HEK293 (cell line): ENCODE measurements around the gene MAP3K5.

Experiments
- CTCF ChIA-PET: fragments of 350-600 bp; formaldehyde crosslinking; extraction: SDS; loops from one replicate; lab custom pipeline; 2021; ENCODE audit warnings: antibody characterized with exemption; lab: Yijun Ruan, JAX
- POLR2A ChIA-PET: fragments of 300-600 bp; formaldehyde crosslinking; extraction: SDS; loops from one replicate; lab custom pipeline; 2020; ENCODE audit warnings: antibody characterized with exemption, inconsistent platforms; lab: Yijun Ruan, JAX
- H3K27ac ChIP-seq: fragments of 200-500 bp; sonication (Bioruptor generic); 2 replicates; pipeline ENCODE4 v1.5.1; 2014; ENCODE audit warnings: low read depth, low read length, control low read depth, inconsistent platforms; ENCODE audit errors: extremely low read depth
- H3K36me3 ChIP-seq, 2 experiments: fragments of 200-500 bp in 1 of 2; sonication (Bioruptor generic) in 1 of 2; 1 replicate in 1 of 2; 2 replicates in 1 of 2; pipeline ENCODE4 v1.5.1; 2014 to 2017; ENCODE audit warnings: inconsistent platforms in 2 of 2, low read length in 2 of 2; ENCODE audit not compliant: control insufficient read depth in 2 of 2, insufficient read depth in 1 of 2
- H3K4me1 ChIP-seq: fragments of 200-500 bp; sonication (Bioruptor generic); 2 replicates; pipeline ENCODE4 v1.5.1; 2014; ENCODE audit warnings: mild to moderate bottlenecking, low read length, inconsistent platforms; ENCODE audit not compliant: control insufficient read depth, insufficient read depth
- H3K4me3 ChIP-seq: 2 replicates; pipeline ENCODE4 v1.5.1; 2011; ENCODE audit warnings: low read depth, mild to moderate bottlenecking, control low read depth, low read length, moderate library complexity
- H3K9me3 ChIP-seq: fragments of 200-500 bp; sonication (Bioruptor generic); 2 replicates; pipeline ENCODE4 v1.5.1; 2014; ENCODE audit warnings: low read depth, low read length, inconsistent platforms; ENCODE audit not compliant: control insufficient read depth, insufficient read depth
- MYNN ChIP-seq: fragments of 450-650 bp; formaldehyde crosslinking; IDR thresholded peaks from 2 replicates; pipeline ENCODE4 v1.5.1; 2016; ENCODE audit warnings: missing biosample characterization, missing genetic modification characterization, borderline replicate concordance
- PBX3 ChIP-seq: sonication (generic); formaldehyde crosslinking; IDR thresholded peaks from 2 replicates; pipeline ENCODE4 v1.8.1; 2022; ENCODE audit warnings: mild to moderate bottlenecking, moderate library complexity, missing genetic modification reagents
- PRDM6 ChIP-seq: fragments of 450-650 bp; formaldehyde crosslinking; IDR thresholded peaks from 2 replicates; pipeline ENCODE4 v1.5.1; 2017; ENCODE audit warnings: missing biosample characterization, missing genetic modification characterization
- SCRT2 ChIP-seq: fragments of 450-650 bp; formaldehyde crosslinking; IDR thresholded peaks from 2 replicates; pipeline ENCODE4 v1.5.1; 2016; ENCODE audit warnings: missing biosample characterization, missing genetic modification characterization
- SP2 ChIP-seq: fragments of 450-650 bp; formaldehyde crosslinking; IDR thresholded peaks from 2 replicates; pipeline ENCODE4 v1.5.1; 2016; ENCODE audit warnings: missing biosample characterization, missing genetic modification characterization
- ZFHX2 ChIP-seq: fragments of 450-650 bp; formaldehyde crosslinking; conservative IDR thresholded peaks from 2 replicates; pipeline ENCODE4 v1.5.1; 2016; ENCODE audit warnings: missing biosample characterization, missing genetic modification characterization
- ZFP3 ChIP-seq: fragments of 450-650 bp; formaldehyde crosslinking; IDR thresholded peaks from 2 replicates; pipeline ENCODE4 v1.5.1; 2016; ENCODE audit warnings: low read depth, missing biosample characterization, missing genetic modification characterization
- ZNF133 ChIP-seq: fragments of 450-650 bp; formaldehyde crosslinking; IDR thresholded peaks from 2 replicates; pipeline ENCODE4 v1.5.1; 2016; ENCODE audit warnings: missing biosample characterization, missing genetic modification characterization
- ZNF140 ChIP-seq: fragments of 450-650 bp; formaldehyde crosslinking; IDR thresholded peaks from 2 replicates; pipeline ENCODE4 v1.5.1; 2016; ENCODE audit warnings: missing biosample characterization, missing genetic modification characterization
- ZNF146 ChIP-seq: fragments of 450-650 bp; formaldehyde crosslinking; IDR thresholded peaks from 2 replicates; pipeline ENCODE4 v1.5.1; 2016; ENCODE audit warnings: missing biosample characterization, missing genetic modification characterization
- ZNF184 ChIP-seq: fragments of 450-650 bp; IDR thresholded peaks from 2 replicates; pipeline ENCODE4 v1.5.1; 2018; ENCODE audit warnings: missing biosample characterization, mild to moderate bottlenecking, missing genetic modification characterization
- ZNF2 ChIP-seq: fragments of 450-650 bp; formaldehyde crosslinking; IDR thresholded peaks from 2 replicates; pipeline ENCODE4 v1.5.1; 2016; ENCODE audit warnings: missing biosample characterization, missing genetic modification characterization
- ZNF239 ChIP-seq: fragments of 450-650 bp; formaldehyde crosslinking; IDR thresholded peaks from 2 replicates; pipeline ENCODE4 v1.5.1; 2016; ENCODE audit warnings: missing biosample characterization, missing genetic modification characterization
- ZNF248 ChIP-seq: fragments of 450-650 bp; formaldehyde crosslinking; IDR thresholded peaks from 2 replicates; pipeline ENCODE4 v1.5.1; 2017; ENCODE audit warnings: missing biosample characterization, missing genetic modification characterization
- ZNF335 ChIP-seq: fragments of 450-650 bp; formaldehyde crosslinking; conservative IDR thresholded peaks from 2 replicates; pipeline ENCODE4 v1.5.1; 2016; ENCODE audit warnings: missing biosample characterization, missing genetic modification characterization
- ZNF341 ChIP-seq: fragments of 450-650 bp; formaldehyde crosslinking; IDR thresholded peaks from 2 replicates; pipeline ENCODE4; 2016; ENCODE audit warnings: low read depth, missing biosample characterization, missing genetic modification characterization
- ZNF366 ChIP-seq: fragments of 450-650 bp; formaldehyde crosslinking; conservative IDR thresholded peaks from 2 replicates; pipeline ENCODE4 v1.5.1; 2016; ENCODE audit warnings: missing biosample characterization, missing genetic modification characterization
- ZNF530 ChIP-seq: fragments of 450-650 bp; formaldehyde crosslinking; IDR thresholded peaks from 2 replicates; pipeline ENCODE4 v1.5.1; 2016; ENCODE audit warnings: low read depth, missing biosample characterization, missing genetic modification characterization
- ZNF629 ChIP-seq: fragments of 450-650 bp; formaldehyde crosslinking; IDR thresholded peaks from 2 replicates; pipeline ENCODE4 v1.5.1; 2017; ENCODE audit warnings: missing biosample characterization, missing genetic modification characterization
- ZNF660 ChIP-seq: fragments of 450-650 bp; IDR thresholded peaks from 2 replicates; pipeline ENCODE4 v1.5.1; 2018; ENCODE audit warnings: missing biosample characterization, mild to moderate bottlenecking, missing genetic modification characterization
- ZNF707 ChIP-seq: fragments of 450-650 bp; formaldehyde crosslinking; IDR thresholded peaks from 2 replicates; pipeline ENCODE4 v1.5.1; 2016; ENCODE audit warnings: missing biosample characterization, missing genetic modification characterization
- ZNF791 ChIP-seq: fragments of 450-650 bp; formaldehyde crosslinking; IDR thresholded peaks from 2 replicates; pipeline ENCODE4 v1.5.1; 2016; ENCODE audit warnings: missing biosample characterization, missing genetic modification characterization
- ZNF830 ChIP-seq: fragments of 450-650 bp; IDR thresholded peaks from 2 replicates; pipeline ENCODE4 v1.5.0; 2018; ENCODE audit warnings: missing biosample characterization, missing genetic modification characterization, low read depth, mild to moderate bottlenecking, moderate library complexity
- ZNF843 ChIP-seq: fragments of 450-650 bp; formaldehyde crosslinking; IDR thresholded peaks from 2 replicates; pipeline ENCODE4 v1.5.1; 2016; ENCODE audit warnings: missing biosample characterization, missing genetic modification characterization

The MAP3K5 gene

DNA sequence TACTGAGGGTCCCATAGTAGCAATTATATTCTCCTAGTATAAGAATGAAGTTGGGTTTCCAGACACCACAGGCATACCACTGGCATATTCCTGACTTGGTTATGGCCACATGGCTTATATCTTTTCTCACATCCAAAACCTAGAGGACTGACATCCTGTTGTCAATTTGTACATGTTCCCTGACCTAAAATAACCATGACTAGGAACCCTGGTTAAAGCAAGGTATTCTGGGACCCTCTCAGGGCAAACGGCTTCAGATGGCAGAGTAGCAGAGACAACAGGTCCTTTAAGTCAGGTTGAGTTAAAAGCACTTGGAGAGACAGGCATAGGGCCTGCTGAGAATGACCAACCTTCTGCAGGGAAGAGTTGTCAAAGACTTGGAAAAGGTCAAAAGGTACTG, 12.6 kb downstream of the MAP3K5 start:
- H3K27ac ChIP-seq, result no peak overlapping the region
- H3K4me3 ChIP-seq, result no peak overlapping the region
- no peaks in the 10 kb centered on the region for H3K9me3 ChIP-seq
- TF ChIP-seq ZNF791 (no peak), ZNF830 (tag by site-specific recombination) (no peak), ZFP3 (tag by site-specific recombination) (no peak), ZNF629 (tag by site-specific recombination) (no peak), ZNF843 (no peak), SCRT2 (tag by site-specific recombination) (peak; percentile 58)
- peaks cover 12% of the 10 kb centered on the region for H3K4me1 ChIP-seq
- ChIA-PET CTCF (interaction anchor here (1.6 kb wide), 1 partner anchor 13 kb away, joined by 6 read pairs; the partner anchor contains the start of gene MAP3K5), POLR2A (no interaction called here)
- no peaks in the 10 kb centered on the region for H3K36me3 ChIP-seq

GRCh38 chr6:136777651-136778050, 14.6 kb downstream of the MAP3K5 start:
- Histone ChIP-seq H3K27ac (no peak overlapping the region), H3K4me3 (no peak overlapping the region), H3K36me3 (no peaks in the 10 kb centered on the region), H3K4me1 (peaks cover 18% of the 10 kb centered on the region), H3K9me3 (no peaks in the 10 kb centered on the region)
- ChIA-PET CTCF (interaction anchor here (0.6 to 5.2 kb wide), 3 partner anchors 15 to 1691 kb away, joined by 3 to 29 read pairs (median 5); partner anchors contain the start of gene MAP3K5), POLR2A (interaction anchor here (3.2 kb wide), 1 partner anchor 14 kb away, joined by 13 read pairs; the partner anchor contains the start of gene MAP3K5)
- TF ChIP-seq ZNF184 (no peak), ZNF146 (no peak)

DNA sequence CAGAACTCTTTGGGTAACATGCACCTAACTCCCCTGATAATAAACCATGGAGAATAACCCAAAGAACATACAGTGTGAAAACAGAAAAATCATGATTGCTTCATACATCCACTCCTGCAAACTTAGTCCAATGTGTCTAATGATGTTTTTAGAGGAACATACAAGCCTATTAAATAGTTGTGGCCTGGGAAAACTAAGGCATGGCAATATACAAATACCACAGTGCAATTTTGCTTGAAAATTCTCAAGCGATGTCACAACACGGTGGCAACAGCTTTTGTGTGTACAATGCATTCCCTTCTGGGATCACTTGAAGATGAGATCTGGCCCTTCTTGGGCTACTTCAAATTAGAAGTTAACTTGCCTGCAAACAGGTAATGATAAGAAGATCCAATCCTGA, 16.7 kb downstream of the MAP3K5 start:
- Histone ChIP-seq H3K9me3 (no peaks in the 10 kb centered on the region), H3K36me3 (no peaks in the 10 kb centered on the region), H3K4me3 (no peak overlapping the region), H3K27ac (no peak overlapping the region), H3K4me1 (peaks cover 19% of the 10 kb centered on the region)
- ChIA-PET POLR2A (interaction anchor here (3.2 kb wide), 1 partner anchor 16 kb away, joined by 13 read pairs; the partner anchor contains the start of gene MAP3K5), CTCF (interaction anchor here (0.7 to 5.2 kb wide), 5 partner anchors 12 to 131 kb away, joined by 3 to 29 read pairs (median 4); partner anchors contain the start of gene MAP3K5)
- no peak for TF ChIP-seq ZNF140 (tag by site-specific recombination)
- TF ChIP-seq ZNF660 (tag by site-specific recombination), result peak; percentile 74
- TF ChIP-seq PRDM6 (tag by site-specific recombination), result peak; percentile 63; the same call in 1 of the 2 replicates

DNA sequence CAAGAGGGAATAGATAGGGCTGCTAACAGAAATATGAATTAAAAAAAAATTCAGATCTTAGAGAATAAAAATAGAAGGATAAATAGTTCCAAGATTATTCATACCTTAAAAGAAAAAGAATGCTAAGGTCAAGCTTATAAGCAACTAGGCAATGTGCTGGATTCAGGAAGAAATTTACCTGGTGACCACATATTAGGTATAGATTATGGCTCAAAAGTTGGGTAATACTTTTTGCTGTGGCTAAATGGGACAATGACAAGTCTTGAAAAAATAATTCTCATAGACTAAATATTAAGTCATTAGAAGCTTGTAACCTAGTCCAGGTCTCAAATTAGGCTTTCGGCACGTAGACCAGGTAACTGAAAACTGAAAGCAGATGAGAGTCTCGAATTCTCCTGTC, 17.2 kb downstream of the MAP3K5 start:
- POLR2A ChIA-PET, result interaction anchor here (3.2 kb wide), 1 partner anchor 16 kb away, joined by 13 read pairs; the partner anchor contains the start of gene MAP3K5
- CTCF ChIA-PET, result interaction anchor here (0.7 to 5.2 kb wide), 4 partner anchors 15 to 112 kb away, joined by 3 to 29 read pairs (median 6); partner anchors contain the start of gene MAP3K5
- H3K36me3 ChIP-seq, result no peaks in the 10 kb centered on the region
- TF ChIP-seq ZNF843 (no peak), ZNF335 (tag by site-specific recombination) (no peak), ZNF341 (no peak), ZNF248 (tag by site-specific recombination) (no peak), ZNF184 (no peak), ZNF2 (no peak), SP2 (no peak), MYNN (tag by site-specific recombination) (no peak), ZNF366 (no peak), ZNF707 (tag by site-specific recombination) (no peak), ZNF530 (tag by site-specific recombination) (no peak), ZNF629 (tag by site-specific recombination) (no peak), ZNF133 (no peak), ZNF660 (tag by site-specific recombination) (no peak), ZFHX2 (tag by site-specific recombination) (no peak), PBX3 (CRISPR knock-in tag) (no peak), ZNF239 (tag by site-specific recombination) (no peak)
- peaks cover 19% of the 10 kb centered on the region for H3K4me1 ChIP-seq
- no peaks in the 10 kb centered on the region for H3K9me3 ChIP-seq
- H3K27ac ChIP-seq, result no peak overlapping the region
- H3K4me3 ChIP-seq, result no peak overlapping the region
